ENCODE results near the gene TRAK2. TPM values are rescaled to one million over a fixed set of nuclear protein-coding genes. Genes with fewer than 3 reads are reported as not detected.

TRAK2 gene
- total RNA-seq, 2 donors from 2014 or later = 16.9 to 18.9 TPM

GRCh38 chr2:201425952-201426351 is 25.3 kb downstream of the TRAK2 start:
- Histone ChIP-seq H3K36me3 (no peaks in the 10 kb centered on the region), H3K4me1 (replicated peaks) (peaks cover 3% of the 10 kb centered on the region), H3K27ac (no peak overlapping the region), H3K9me3 (no peaks in the 10 kb centered on the region), H3K27me3 (replicated peaks; ENCODE audit: insufficient read depth) (no peaks in the 10 kb centered on the region), H3K4me3 (no peak overlapping the region)
- intact Hi-C loops (cut with DNase I) = no loop called here
- WGBS = 97% methylated on average over 9 of the region's 9 CpGs
- no peak for TF ChIP-seq POLR2AphosphoS5 (IDR thresholded peaks at IDR 0.05)
- TF ChIP-seq CTCF (IDR thresholded peaks at IDR 0.05) = no peak
- TF ChIP-seq POLR2A (IDR thresholded peaks at IDR 0.05) = no peak
- DNase-seq (ENCODE audit: low spot score) = no peak

- intact Hi-C loops (cut with DNase I) = no loop called here
- Histone ChIP-seq H3K9me3 (no peaks in the 10 kb centered on the region), H3K27me3 (replicated peaks; ENCODE audit: insufficient read depth) (no peaks in the 10 kb centered on the region), H3K36me3 (no peaks in the 10 kb centered on the region), H3K27ac (no peak overlapping the region), H3K4me3 (no peak overlapping the region), H3K4me1 (replicated peaks) (peaks cover 3% of the 10 kb centered on the region)
- 87% methylated on average over 3 of the region's 3 CpGs for WGBS
- no peak for TF ChIP-seq POLR2AphosphoS5 (IDR thresholded peaks at IDR 0.05)
- no peak for TF ChIP-seq CTCF (IDR thresholded peaks at IDR 0.05)
- TF ChIP-seq POLR2A (IDR thresholded peaks at IDR 0.05) = no peak
- no peak for DNase-seq (ENCODE audit: low spot score)
These were observed 30.7 kb downstream of the TRAK2 start for GRCh38 chr2:201420442-201421113.

- Histone ChIP-seq H3K27me3 (replicated peaks; ENCODE audit: insufficient read depth) (no peaks in the 10 kb centered on the region), H3K4me1 (replicated peaks) (peaks cover 7% of the 10 kb centered on the region), H3K9me3 (no peaks in the 10 kb centered on the region), H3K27ac (no peak overlapping the region), H3K36me3 (no peaks in the 10 kb centered on the region), H3K4me3 (no peak overlapping the region)
- no peak for DNase-seq (ENCODE audit: low spot score)
- intact Hi-C loops (cut with DNase I) = no loop called here
- no peak for TF ChIP-seq CTCF (IDR thresholded peaks at IDR 0.05)
- no peak for TF ChIP-seq POLR2A (IDR thresholded peaks at IDR 0.05)
- TF ChIP-seq POLR2AphosphoS5 (IDR thresholded peaks at IDR 0.05) = no peak
- WGBS = 87% methylated on average over 4 of the region's 4 CpGs
These were observed 31.3 kb downstream of the TRAK2 start for GRCh38 chr2:201419986-201420385.

- TF ChIP-seq POLR2AphosphoS5 (IDR thresholded peaks at IDR 0.05) (peak; percentile 11), CTCF (IDR thresholded peaks at IDR 0.05) (peak in 2 of 4 experiments; percentile 5 to 37), POLR2A (IDR thresholded peaks at IDR 0.05) (no peak)
- no peaks in the 10 kb centered on the region for H3K9me3 ChIP-seq
- H3K27ac ChIP-seq = no peak overlapping the region
- 27% methylated on average over 3 of the region's 3 CpGs for WGBS
- H3K4me1 ChIP-seq (replicated peaks) = peaks cover 9% of the 10 kb centered on the region
- no peak overlapping the region for H3K4me3 ChIP-seq
- no peak for DNase-seq (ENCODE audit: low spot score)
- intact Hi-C loops (cut with DNase I) = no loop called here
- no peaks in the 10 kb centered on the region for H3K36me3 ChIP-seq
- H3K27me3 ChIP-seq (replicated peaks; ENCODE audit: insufficient read depth) = no peaks in the 10 kb centered on the region
These were observed 32.1 kb downstream of the TRAK2 start for GRCh38 chr2:201419057-201419635.

- Histone ChIP-seq H3K4me1 (replicated peaks) (peaks cover 6% of the 10 kb centered on the region), H3K27ac (no peak overlapping the region), H3K4me3 (no peak overlapping the region), H3K36me3 (no peaks in the 10 kb centered on the region), H3K9me3 (no peaks in the 10 kb centered on the region), H3K27me3 (replicated peaks; ENCODE audit: insufficient read depth) (no peaks in the 10 kb centered on the region)
- WGBS = 48% methylated on average over 2 of the region's 2 CpGs
- no peak for TF ChIP-seq CTCF (IDR thresholded peaks at IDR 0.05)
- TF ChIP-seq POLR2AphosphoS5 (IDR thresholded peaks at IDR 0.05) = no peak
- no peak for TF ChIP-seq POLR2A (IDR thresholded peaks at IDR 0.05)
- no peak for DNase-seq (ENCODE audit: low spot score)
- intact Hi-C loops (cut with DNase I) = no loop called here
These were observed 36.1 kb downstream of the TRAK2 start for GRCh38 chr2:201415149-201415548.
